NCI-H1436 treated with DMSO at 0.1 percent for 48 hours (cell line): Measurements from ENCODE around the gene SCAP.

Source experiments
- DNase-seq: peaks from one replicate; lab custom pipeline; 2025; lab: John Stamatoyannopoulos, UW

SCAP gene

DNA sequence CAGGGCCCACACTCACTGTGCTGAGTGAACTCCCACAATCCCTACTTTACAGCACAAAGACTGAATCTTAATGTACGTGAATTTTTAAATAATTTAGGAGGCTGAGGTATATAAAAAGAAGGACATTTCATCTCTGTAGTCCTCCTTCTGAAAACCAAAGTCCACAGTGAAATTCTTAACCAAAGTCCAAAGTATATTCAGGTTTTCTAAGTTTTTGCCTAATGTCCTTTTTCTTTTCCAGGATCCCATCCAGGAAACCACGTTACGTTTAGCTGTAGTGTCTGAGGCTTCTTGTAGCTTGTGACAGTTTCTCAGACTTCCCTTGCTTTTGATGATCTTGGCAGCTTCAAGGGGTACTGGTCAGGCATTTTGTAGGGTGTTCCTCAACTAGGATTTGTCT lies 44.5 kb downstream of the SCAP start:
- DNase-seq, result no peak

GRCh38 chr3:47430606-47431005 lies 45.1 kb downstream of the SCAP start:
- no peak for DNase-seq

DNA sequence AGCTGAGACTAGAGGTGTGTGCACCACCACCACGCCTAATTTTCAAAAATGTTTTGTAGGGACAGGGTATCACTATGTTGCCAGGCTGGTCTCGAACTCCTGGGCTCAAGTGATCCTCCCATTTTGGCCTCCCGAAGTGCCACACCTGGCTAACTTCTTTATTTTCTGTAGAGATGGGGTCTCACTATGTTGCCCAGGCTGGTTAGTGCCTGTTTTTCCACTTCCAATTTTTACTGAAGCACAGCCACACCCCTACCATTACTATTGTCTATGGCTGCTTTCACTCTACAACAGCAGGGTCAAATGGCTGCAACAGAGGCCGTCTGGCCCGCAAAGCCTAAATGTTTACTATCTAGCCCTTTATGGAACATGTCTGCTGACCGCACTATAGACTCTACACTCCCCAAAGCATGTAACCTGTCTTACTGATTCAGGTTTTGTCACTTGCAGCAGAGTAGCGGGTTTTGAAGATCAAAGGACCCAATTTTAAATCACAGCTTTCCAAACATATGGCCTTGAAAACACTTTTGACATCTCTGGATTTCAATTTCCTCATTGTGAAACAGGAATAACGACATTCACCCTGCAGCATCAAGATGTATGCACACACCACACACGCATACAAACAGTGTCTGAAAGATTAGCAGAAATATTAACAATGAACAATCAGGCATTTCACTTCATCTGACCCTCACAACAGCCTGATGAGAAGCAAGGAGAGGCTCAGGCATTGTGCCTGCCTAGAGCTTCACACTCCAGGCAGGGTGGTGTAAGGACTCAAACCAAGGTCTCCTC lies 46.1 kb downstream of the SCAP start:
- no peak for DNase-seq

DNA sequence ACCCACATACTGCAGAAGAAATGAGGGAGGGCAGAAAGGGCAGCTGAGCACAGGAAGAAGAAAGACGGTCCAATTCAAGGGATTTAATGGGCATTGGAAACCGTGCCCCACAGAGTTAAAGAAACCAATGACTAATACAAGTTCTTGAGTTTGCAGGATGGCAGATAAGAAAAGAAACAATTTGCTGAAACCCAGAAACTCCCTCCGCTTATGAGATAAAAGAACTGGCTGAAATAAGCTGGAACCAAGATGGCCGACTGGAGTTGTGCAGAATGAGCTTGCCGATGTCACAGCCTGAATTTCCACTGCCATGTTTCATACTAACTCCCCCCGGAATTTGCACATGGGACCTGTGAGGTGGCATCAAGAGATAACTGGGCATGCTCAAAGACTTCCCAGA lies 47.1 kb downstream of the SCAP start:
- no peak for DNase-seq

DNA sequence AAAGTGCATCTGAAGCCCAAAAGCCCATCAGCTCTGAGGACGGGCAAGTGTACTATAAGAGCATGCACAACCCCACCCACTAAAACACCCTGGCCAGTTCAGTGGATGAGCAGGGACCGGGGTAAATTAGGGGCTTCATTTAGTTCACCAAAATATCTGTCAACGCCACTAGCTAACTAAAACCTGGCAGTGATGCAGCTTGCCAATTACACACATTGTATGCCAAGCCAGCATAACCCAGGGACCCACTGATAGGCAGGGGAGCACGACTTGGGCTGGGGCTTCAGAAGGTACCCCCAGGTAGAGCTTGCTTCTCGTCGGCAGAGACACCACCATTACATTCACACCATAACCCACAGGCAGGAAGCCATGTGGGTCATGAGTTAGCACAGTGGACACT lies 47.9 kb downstream of the SCAP start:
- no peak for DNase-seq

DNA sequence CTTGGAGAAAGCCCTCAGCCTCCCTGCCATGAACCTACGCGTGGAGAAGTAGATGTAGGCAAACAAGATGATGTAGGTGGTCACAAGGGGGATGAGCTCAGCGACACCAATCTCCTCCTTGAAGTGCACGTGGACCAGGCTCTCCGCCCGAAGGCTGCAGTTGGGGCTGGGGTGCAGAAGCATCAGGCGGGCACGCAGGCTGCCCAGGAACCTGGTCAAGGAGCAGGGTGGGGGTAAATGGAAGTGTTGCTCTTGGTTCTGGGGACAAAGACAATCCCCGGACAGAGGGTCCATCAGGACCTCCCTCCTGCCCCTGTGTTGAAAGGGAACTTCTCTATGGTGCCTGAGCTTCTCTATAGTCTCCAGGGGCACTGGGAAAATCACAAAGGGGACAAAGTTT lies 49.8 kb downstream of the SCAP start:
- no peak for DNase-seq

DNA sequence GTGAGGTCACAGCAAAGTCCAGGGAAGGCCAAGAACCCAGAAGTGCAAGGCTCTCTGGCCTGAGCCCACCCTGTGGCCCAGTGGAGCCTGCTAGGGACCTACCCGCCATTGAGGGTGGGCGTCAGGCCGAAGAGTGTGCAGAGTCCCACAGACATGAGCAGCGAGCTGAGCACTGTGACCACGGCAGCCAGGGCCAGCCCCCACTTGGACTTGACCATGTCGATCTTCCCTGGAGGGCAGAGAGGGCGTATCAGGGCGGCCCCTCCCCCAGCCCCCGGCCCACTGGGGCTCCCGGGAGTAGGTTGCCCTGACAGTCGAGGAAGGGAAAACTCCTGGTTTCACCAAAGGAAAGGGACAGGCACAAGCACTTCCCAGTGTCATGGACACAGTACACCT lies 50.4 kb downstream of the SCAP start:
- no peak for DNase-seq

GRCh38 chr3:47424434-47425382 lies 51.0 kb downstream of the SCAP start:
- no peak for DNase-seq

DNA sequence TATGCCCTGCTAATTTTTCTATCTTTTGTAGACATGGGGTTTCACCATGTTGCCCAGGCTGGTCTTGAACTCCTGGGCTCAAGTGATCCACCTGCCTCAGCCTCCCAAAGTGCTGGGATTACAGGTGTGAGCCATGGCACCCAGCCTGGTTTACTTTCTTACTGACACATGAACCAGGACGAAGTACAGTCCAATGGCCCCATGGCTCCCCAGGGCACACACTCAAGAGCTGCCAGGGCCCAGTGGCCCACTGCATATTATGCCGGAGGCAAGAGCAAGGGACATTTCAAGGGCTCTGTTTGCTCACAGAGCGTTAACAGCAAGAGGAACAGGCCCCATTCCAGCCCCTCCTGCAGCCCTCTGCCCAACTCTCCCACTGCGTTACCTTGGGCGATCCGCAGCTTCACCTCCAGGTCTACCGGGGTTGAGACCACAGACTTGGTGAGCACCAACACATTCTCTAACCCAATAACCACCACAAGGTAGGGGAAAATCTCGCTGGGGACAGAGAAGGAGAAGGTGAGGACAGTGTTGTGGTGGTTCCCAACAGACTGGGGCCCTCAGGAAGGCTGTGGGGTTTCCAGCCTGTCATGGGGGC lies 52.1 kb downstream of the SCAP start:
- no peak for DNase-seq

GRCh38 chr3:47422743-47423142 lies 53.0 kb downstream of the SCAP start:
- no peak for DNase-seq

- no peak for DNase-seq
Measured at GRCh38 chr3:47421741-47422649, 53.7 kb downstream of the SCAP start.

- DNase-seq, result no peak
Measured at GRCh38 chr3:47420511-47421484, 54.9 kb downstream of the SCAP start.

GRCh38 chr3:47420044-47420430 lies 55.7 kb downstream of the SCAP start:
- no peak for DNase-seq

- DNase-seq, result no peak
Measured at GRCh38 chr3:47419083-47420043, 56.4 kb downstream of the SCAP start.

DNA sequence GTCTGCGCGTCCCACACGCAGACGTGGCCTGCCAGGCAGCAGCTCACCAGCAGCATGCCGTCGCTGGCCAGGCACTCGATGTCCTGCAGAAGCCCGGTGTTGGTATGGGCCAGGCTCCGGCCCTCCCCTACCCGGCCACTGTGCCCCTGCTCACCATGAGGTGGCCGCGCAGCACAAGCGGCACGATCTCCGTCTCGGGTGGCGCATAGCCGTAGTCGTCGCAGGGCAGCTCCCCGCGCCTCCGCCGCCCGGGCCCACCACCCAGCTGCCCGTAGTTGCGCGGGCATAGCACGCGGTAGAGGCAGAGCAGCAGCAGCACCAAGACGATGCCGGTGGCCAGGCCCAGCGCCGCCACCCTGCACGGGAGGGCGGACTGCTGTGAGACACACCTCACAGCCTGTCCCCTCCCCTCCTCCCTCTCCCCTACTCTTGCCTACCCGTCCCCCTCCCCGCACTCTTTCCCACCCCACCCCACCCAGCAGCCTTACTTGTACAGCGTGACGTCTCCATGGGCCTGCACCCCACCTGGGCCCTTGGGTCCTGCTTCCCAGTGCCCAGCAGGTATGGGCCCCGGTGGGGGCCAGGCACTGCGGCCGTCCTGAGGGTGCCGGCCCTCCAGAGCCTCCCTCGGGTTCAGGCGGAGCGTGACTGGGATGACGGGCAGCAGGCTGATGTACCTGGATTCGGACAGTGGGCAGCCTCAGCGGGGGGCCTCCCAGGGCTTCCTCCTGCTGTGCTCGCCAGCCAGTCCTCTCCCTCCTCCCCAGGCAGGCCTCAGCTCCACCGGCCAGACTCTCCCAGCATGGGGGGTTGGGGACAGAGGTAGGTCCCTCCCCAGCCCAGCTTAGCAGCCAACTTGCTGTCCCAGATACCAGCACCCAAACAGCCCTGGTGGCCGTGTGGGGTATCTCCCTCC lies 57.3 kb downstream of the SCAP start:
- no peak for DNase-seq

- no peak for DNase-seq
Measured at GRCh38 chr3:47416041-47416440, 59.7 kb downstream of the SCAP start.

GRCh38 chr3:47414666-47415587 lies 60.8 kb downstream of the SCAP start:
- DNase-seq, result no peak
